Heart left ventricle (tissue), 13 donors: Measurements from ENCODE around the gene SNRNP40.

ENCODE experiments used
- CTCF ChIP-seq, 12 donors: fragments of 200-600 bp; sonication (generic) in 4 of 12; IDR thresholded peaks; one replicate each; pipeline versions ENCODE4 v1.5.0 to v1.8.0; 2018 to 2022; ENCODE audit warnings: antibody characterized with exemption in 12 of 12, mild to moderate bottlenecking in 5 of 12
- POLR2A ChIP-seq, 2 donors: fragments of 450-650 bp; IDR thresholded peaks; one replicate each; pipeline ENCODE4 v1.6.1; 2017; ENCODE audit warnings: antibody characterized with exemption in 2 of 2, mild to moderate bottlenecking in 2 of 2, moderate library complexity in 2 of 2
- donor health status: ischemic (EF 13 %, LVEDD 7.1; RV severe dilation, severe dysfunction).
- donor health status: DM: no; HTN: yes; CAD: no.
- donor health status: DM: no; HTN: no; CAD: no.
- donor health status: ischemic (EF 25% LVEDD 6.9; RV normal size, moderate dysfunction).
- donor health status: ischemic (EF 25% LVEDD 5.7; RV mildly dilated, moderate dysfunction).
- donor health status: ischemic (EF 35%, LVEDD 5.7; RV mildly dilated, moderate dysfunction).
- donor health status: nonischemic (EF 11% LVEDD 7.7; RV severe dilation, severe dysfunction).
- donor health status: DM: yes; HTN: yes; CAD: no.
- donor health status: PGD.
- donor health status: ischemic (EF 29% LVEDD 5.4; RV normal size, mild dysfunction).
- donor health status: nonischemic (EF 23%, LVEDD 6.1; RV moderate dilation, normal function).

- no peak for TF ChIP-seq CTCF (IDR thresholded peaks at IDR 0.05)
- TF ChIP-seq POLR2A (IDR thresholded peaks at IDR 0.05): no peak
Measured at GRCh38 chr1:31327381-31327780, 30.8 kb upstream of the SNRNP40 start.
